AG04449 (cell line): ENCODE measurements around the gene TMEM272.

Source experiments
- CTCF ChIA-PET: fragments of 350-600 bp; formaldehyde crosslinking; extraction: SDS; loops from one replicate; lab custom pipeline; 2021; ENCODE audit warnings: antibody characterized with exemption; lab: Yijun Ruan, JAX
- POLR2A ChIA-PET: fragments of 400-600, 350-600 bp; formaldehyde crosslinking; extraction: SDS; loops from one replicate; lab custom pipeline; 2020; ENCODE audit warnings: antibody characterized with exemption, inconsistent platforms; lab: Yijun Ruan, JAX
- DNase-seq: peaks from one replicate; pipeline ENCODE4 v3.0.0-alpha.2; 2010; ENCODE audit warnings: low read depth, low spot score
- H3K4me3 ChIP-seq: 2 replicates; pipeline ENCODE4 v1.5.1; 2011; ENCODE audit warnings: low read depth, mild to moderate bottlenecking, control low read depth, low read length
- CTCF ChIP-seq: IDR thresholded peaks from one replicate; pipeline ENCODE4 v1.5.1; 2011; ENCODE audit warnings: mild to moderate bottlenecking, moderate library complexity, low read length, control low read depth, inconsistent platforms; ENCODE audit not compliant: insufficient read depth; ENCODE audit errors: missing control alignments

The TMEM272 gene

GRCh38 chr13:51770160-51770559, 74.8 kb downstream of the TMEM272 start:
- no peak for DNase-seq
- H3K4me3 ChIP-seq: no peak overlapping the region
- ChIA-PET POLR2A (no interaction called here), CTCF (interaction anchor here (2.3 kb wide), 1 partner anchor 336 kb away, joined by 9 read pairs; no protein-coding TSS in a partner anchor)
- TF ChIP-seq CTCF: no peak

- DNase-seq: no peak
- POLR2A ChIA-PET: no interaction called here
- no peak overlapping the region for H3K4me3 ChIP-seq
- CTCF ChIA-PET: interaction anchor here (2.3 kb wide), 1 partner anchor 335 kb away, joined by 9 read pairs; no protein-coding TSS in a partner anchor
- no peak for TF ChIP-seq CTCF
Observed at GRCh38 chr13:51769455-51770127, 75.4 kb downstream of the TMEM272 start.

GRCh38 chr13:51768976-51769375, 76.0 kb downstream of the TMEM272 start:
- ChIA-PET CTCF (no interaction called here), POLR2A (no interaction called here)
- DNase-seq: no peak
- no peak for TF ChIP-seq CTCF
- H3K4me3 ChIP-seq: no peak overlapping the region

- TF ChIP-seq CTCF: no peak
- no peak overlapping the region for H3K4me3 ChIP-seq
- ChIA-PET POLR2A (no interaction called here), CTCF (no interaction called here)
- DNase-seq: no peak
Observed at GRCh38 chr13:51768378-51768921, 76.5 kb downstream of the TMEM272 start.

GRCh38 chr13:51767100-51767499, 77.9 kb downstream of the TMEM272 start:
- H3K4me3 ChIP-seq: no peak overlapping the region
- ChIA-PET POLR2A (no interaction called here), CTCF (interaction anchor here (0.7 kb wide), 1 partner anchor 17 kb away, joined by 3 read pairs; no protein-coding TSS in a partner anchor)
- no peak for DNase-seq
- no peak for TF ChIP-seq CTCF

- POLR2A ChIA-PET: no interaction called here
- CTCF ChIA-PET: interaction anchor here (0.9 kb wide), 1 partner anchor 32 kb away, joined by 3 read pairs; no protein-coding TSS in a partner anchor
- no peak for DNase-seq
- no peak for TF ChIP-seq CTCF
- H3K4me3 ChIP-seq: no peak overlapping the region
Observed at GRCh38 chr13:51765142-51765515, 79.8 kb downstream of the TMEM272 start.
